Tibial nerve (tissue), 4 donors: ENCODE measurements around the gene PADI4. TPM values are rescaled to one million over a fixed set of nuclear protein-coding genes. Genes with fewer than 3 reads are reported as not detected.

Experiments used
- DNase-seq, 2 donors: peaks; one replicate each; pipeline ENCODE4 v3.0.0-alpha.2; 2019; ENCODE audit warnings: low spot score in 2 of 2
- H3K27ac ChIP-seq, 4 donors: fragments of 200-600 bp; sonication (generic) in 3 of 4; one replicate each; pipeline ENCODE4 v1.5.1; 2017 to 2019; ENCODE audit warnings: mild to moderate bottlenecking in 1 of 4
- H3K27me3 ChIP-seq, 2 donors: fragments of 200-600 bp; sonication (generic) in 1 of 2; one replicate each; pipeline versions ENCODE4 v1.5.1 to v1.6.0; 2017 to 2019
- H3K36me3 ChIP-seq, 3 donors: fragments of 200-600 bp; sonication (generic); one replicate each; pipeline ENCODE4 v1.5.1; 2018 to 2019
- H3K4me1 ChIP-seq, 4 donors: fragments of 200-600 bp; sonication (generic) in 3 of 4; one replicate each; pipeline ENCODE4 v1.5.1; 2017 to 2019
- H3K4me3 ChIP-seq, 4 donors: fragments of 200-600 bp; sonication (generic) in 3 of 4; one replicate each; pipeline ENCODE4 v1.5.1; 2017 to 2019; ENCODE audit warnings: mild to moderate bottlenecking in 1 of 4, moderate library complexity in 1 of 4
- H3K9me3 ChIP-seq, 4 donors: fragments of 200-600 bp; sonication (generic) in 3 of 4; one replicate each; pipeline ENCODE4 v1.5.1; 2017 to 2019
- EP300 ChIP-seq, 2 donors: sonication (generic); formaldehyde crosslinking; IDR thresholded peaks; one replicate each; pipeline ENCODE4 v1.6.1; 2017; ENCODE audit warnings: antibody characterized with exemption in 2 of 2, mild to moderate bottlenecking in 1 of 2
- POLR2A ChIP-seq, 2 donors: fragments of 450-650 bp; IDR thresholded peaks; one replicate each; pipeline ENCODE4 v1.6.1; 2017; ENCODE audit warnings: antibody characterized with exemption in 2 of 2, mild to moderate bottlenecking in 2 of 2, moderate library complexity in 2 of 2
- WGBS, 2 donors: methylation state at CpG; one replicate each; pipeline ENCODE4 v1.1.5; 2018; 5-methylcytosine and 5-hydroxymethylcytosine counted together
- total RNA-seq, 4 donors: library from RNA; depleted of rRNA; stranded (reverse); fragments of >200 nt; gene quantifications; one replicate each; pipeline ENCODE4 v1.1.0, GENCODE V29; 2016
- TF ChIP-seq, protein P1 (sequence below), 5 experiments: fragments of 200-600 bp in 3 of 5; fragments of 450-650 bp in 2 of 5; sonication (generic) in 3 of 5; IDR thresholded peaks; one replicate each; pipeline ENCODE4 v1.5.1; 2016 to 2019; ENCODE audit warnings: antibody characterized with exemption in 5 of 5, mild to moderate bottlenecking in 3 of 5, moderate library complexity in 2 of 5

PADI4 gene
- total RNA-seq, 4 donors from 2014 or later = not detected

DNA sequence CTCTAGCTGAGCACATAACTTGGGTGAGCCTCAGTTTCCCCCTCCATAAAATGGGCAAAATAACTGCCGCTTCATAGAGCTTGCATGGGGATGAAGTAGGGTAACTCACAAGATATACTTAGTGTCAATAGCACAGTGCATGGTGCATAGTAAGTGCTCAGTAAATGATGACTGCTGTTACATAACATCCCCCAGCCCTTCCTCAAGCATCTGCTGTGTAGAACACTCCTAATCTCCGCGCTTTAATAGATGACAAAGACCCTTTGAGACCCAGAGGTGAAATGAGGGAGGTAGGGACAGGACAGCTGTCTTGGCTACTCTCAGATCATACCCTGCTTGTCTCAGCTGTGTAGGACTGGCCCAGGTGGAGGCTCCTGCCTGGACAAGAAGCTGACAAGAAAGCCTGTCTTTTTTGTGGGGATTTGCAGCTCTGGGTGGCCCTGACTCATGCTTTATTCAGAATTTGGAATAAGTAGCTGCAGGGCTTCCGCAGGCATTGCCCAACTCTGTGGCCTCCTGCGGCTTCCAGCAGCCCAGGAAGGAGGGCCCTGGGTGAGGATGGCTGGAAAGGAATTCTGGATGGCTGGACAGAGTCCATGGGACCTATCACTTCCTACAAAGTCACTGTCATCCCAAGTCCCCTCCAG lies 20.7 kb upstream of the PADI4 start:
- 88 to 91% methylated on average over 5 of the region's 5 CpGs for WGBS, 2 donors
- DNase-seq = no peak
- Histone ChIP-seq H3K4me3 (no peak overlapping the region), H3K27me3 (peaks cover 0 to 14% of the 10 kb centered on the region in 2 donors), H3K9me3 (peaks cover 0 to 2% (median 0%) of the 10 kb centered on the region in 4 donors), H3K27ac (no peak overlapping the region), H3K36me3 (no peaks in the 10 kb centered on the region), H3K4me1 (no peaks in the 10 kb centered on the region)
- TF ChIP-seq, protein P1, sequence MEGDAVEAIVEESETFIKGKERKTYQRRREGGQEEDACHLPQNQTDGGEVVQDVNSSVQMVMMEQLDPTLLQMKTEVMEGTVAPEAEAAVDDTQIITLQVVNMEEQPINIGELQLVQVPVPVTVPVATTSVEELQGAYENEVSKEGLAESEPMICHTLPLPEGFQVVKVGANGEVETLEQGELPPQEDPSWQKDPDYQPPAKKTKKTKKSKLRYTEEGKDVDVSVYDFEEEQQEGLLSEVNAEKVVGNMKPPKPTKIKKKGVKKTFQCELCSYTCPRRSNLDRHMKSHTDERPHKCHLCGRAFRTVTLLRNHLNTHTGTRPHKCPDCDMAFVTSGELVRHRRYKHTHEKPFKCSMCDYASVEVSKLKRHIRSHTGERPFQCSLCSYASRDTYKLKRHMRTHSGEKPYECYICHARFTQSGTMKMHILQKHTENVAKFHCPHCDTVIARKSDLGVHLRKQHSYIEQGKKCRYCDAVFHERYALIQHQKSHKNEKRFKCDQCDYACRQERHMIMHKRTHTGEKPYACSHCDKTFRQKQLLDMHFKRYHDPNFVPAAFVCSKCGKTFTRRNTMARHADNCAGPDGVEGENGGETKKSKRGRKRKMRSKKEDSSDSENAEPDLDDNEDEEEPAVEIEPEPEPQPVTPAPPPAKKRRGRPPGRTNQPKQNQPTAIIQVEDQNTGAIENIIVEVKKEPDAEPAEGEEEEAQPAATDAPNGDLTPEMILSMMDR (IDR thresholded peaks at IDR 0.05) = no peak
- TF ChIP-seq EP300 (IDR thresholded peaks at IDR 0.05) (no peak), POLR2A (IDR thresholded peaks at IDR 0.05) (no peak)

DNA sequence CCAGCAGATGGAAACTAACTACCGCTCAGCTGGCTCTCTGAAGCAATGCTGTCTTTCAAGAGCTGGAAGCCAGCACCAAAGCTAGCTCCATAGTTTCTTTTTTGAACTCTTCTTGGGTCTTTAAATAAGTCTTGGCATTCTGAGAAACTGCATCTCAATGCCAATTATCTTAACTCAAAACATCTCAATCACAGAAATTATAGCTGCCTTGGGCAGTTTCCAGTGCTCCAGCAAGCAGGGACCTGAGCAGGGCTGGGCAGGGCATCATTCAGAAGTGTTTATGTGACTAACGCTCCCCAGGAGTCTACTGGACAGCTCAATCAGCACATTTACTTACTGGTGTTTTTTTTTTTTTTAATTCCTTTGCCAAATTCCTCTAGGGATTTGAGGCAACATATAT lies 18.3 kb upstream of the PADI4 start:
- Histone ChIP-seq H3K4me3 (no peak overlapping the region), H3K27me3 (peaks cover 0 to 19% of the 10 kb centered on the region in 2 donors), H3K36me3 (no peaks in the 10 kb centered on the region), H3K9me3 (peaks cover 0 to 2% (median 0%) of the 10 kb centered on the region in 4 donors), H3K4me1 (no peaks in the 10 kb centered on the region), H3K27ac (no peak overlapping the region)
- DNase-seq = no peak
- TF ChIP-seq, protein P1 (IDR thresholded peaks at IDR 0.05) = no peak
- TF ChIP-seq POLR2A (IDR thresholded peaks at IDR 0.05) = no peak
- no peak for TF ChIP-seq EP300 (IDR thresholded peaks at IDR 0.05)
- WGBS, 2 donors = 22 to 36% methylated on average over 2 of the region's 2 CpGs

DNA sequence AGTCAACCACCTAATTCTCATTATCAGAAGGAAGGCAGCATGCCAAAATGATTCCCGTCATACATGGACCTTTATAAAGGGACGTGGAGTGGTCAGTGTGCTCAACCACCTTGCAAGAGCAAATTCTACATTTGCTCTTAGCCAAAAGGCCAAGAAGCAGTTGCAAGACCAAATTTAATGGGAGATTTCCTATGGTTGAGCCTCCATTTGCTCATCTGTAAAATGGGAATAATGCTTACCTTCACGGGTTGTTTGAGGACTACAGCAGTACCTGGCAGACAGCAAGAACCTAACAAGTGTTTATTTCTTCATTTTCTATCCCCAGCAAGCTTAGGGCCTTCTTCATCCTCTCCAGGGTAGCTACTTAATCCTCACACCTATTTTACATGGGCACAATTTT lies 17.4 kb upstream of the PADI4 start:
- H3K4me1 ChIP-seq = no peaks in the 10 kb centered on the region
- H3K27me3 ChIP-seq = peaks cover 0 to 19% of the 10 kb centered on the region in 2 donors
- H3K4me3 ChIP-seq = no peak overlapping the region
- H3K9me3 ChIP-seq = peaks cover 0 to 6% (median 0%) of the 10 kb centered on the region in 4 donors
- DNase-seq = no peak
- 92 to 95% methylated on average over 3 of the region's 3 CpGs for WGBS, 2 donors
- H3K36me3 ChIP-seq = no peaks in the 10 kb centered on the region
- TF ChIP-seq POLR2A (IDR thresholded peaks at IDR 0.05) (no peak), EP300 (IDR thresholded peaks at IDR 0.05) (no peak)
- TF ChIP-seq, protein P1 (IDR thresholded peaks at IDR 0.05) = no peak
- H3K27ac ChIP-seq = no peak overlapping the region

DNA sequence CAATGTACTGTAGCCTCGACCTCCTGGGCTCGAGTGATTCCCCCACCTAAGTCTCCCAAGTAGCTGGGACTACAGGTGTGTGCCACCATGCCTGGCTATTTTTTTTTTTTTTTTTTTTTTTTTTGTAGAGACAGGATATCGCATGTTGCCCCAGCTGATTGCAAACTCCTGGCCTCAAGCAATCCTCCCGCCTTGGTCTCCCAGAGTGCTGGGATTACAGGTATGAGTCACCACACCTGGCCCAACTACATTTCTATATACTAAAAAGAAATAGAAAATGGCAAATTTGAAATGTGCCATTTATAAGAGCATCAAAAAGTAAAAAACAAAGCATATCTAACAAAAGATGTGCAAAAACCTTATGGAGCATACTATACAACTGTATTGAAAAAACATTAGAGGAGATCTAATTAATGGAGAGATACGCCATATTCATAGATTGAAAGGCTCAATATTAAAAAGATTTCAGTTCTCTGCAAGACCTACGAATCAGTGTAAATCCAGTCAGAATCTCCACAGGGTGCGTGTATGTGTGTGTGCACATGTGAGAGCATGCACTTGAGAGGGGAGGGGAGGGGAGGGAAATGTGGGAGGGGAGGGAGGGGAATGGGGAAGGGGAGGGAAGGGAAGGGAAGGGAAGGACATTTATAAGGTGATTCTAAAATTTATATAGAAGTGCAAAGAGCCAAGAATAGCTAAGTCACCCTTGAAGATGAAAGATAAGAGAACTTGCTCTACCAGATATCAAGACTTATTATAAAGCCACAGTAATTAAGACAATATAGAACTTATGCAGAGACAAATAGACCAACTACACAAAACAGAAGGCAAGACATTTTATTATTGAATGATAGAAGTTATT lies 15.5 kb upstream of the PADI4 start:
- Histone ChIP-seq H3K9me3 (peaks cover 0 to 11% (median 0%) of the 10 kb centered on the region in 4 donors), H3K27ac (no peak overlapping the region), H3K4me1 (no peaks in the 10 kb centered on the region), H3K36me3 (no peaks in the 10 kb centered on the region), H3K4me3 (no peak overlapping the region), H3K27me3 (peaks cover 0 to 19% of the 10 kb centered on the region in 2 donors)
- WGBS, 2 donors = 59 to 63% methylated on average over 7 of the region's 7 CpGs
- no peak for DNase-seq
- TF ChIP-seq POLR2A (IDR thresholded peaks at IDR 0.05) (no peak), EP300 (IDR thresholded peaks at IDR 0.05) (no peak)
- TF ChIP-seq, protein P1 (IDR thresholded peaks at IDR 0.05) = no peak
